HepG2 (cell line): ENCODE measurements around the gene TBC1D22A. TPM values are rescaled to one million over a fixed set of nuclear protein-coding genes. Genes with fewer than 3 reads are reported as not detected.

ENCODE experiments used
- ATAC-seq: fragments of 200-7000 bp; cut with Tn5 transposase; 3 replicates; pipeline ENCODE4 v1.9.1; 2020; ENCODE audit warnings: mild to moderate bottlenecking, moderate library complexity
- BruUV-seq: library from RNA; stranded (reverse); fragments of 400-500 nt; replicated peaks from 2 replicates; lab custom pipeline; 2021; lab: Mats Ljungman, UMichigan
- CTCF ChIA-PET: fragments of 300-600 bp; formaldehyde crosslinking; extraction: SDS; loops from one replicate; lab custom pipeline; 2021; ENCODE audit warnings: low total read pairs, inconsistent platforms, low intra/inter-chr PET ratio; lab: Yijun Ruan, JAX
- POLR2A ChIA-PET: fragments of 350-600 bp; sonication (Branson Sonifier 250); formaldehyde crosslinking; loops from one replicate; lab custom pipeline; 2020; ENCODE audit warnings: antibody characterized with exemption, inconsistent platforms; lab: Yijun Ruan, JAX
- DNase-seq: peaks from one replicate; pipeline ENCODE4 v3.0.0-alpha.2; 2015; ENCODE audit warnings: low spot score
- FAIRE-seq: peaks from 3 replicates; lab custom pipeline; 2011; peaks lifted over from hg19 to GRCh38; lab: Jason Lieb, UNC
- H2AFZ ChIP-seq: one replicate; pipeline ENCODE4 v1.6.1; 2011; ENCODE audit warnings: low read length, inconsistent platforms
- H3K27ac ChIP-seq: fragments of 300-600 bp; 3 replicates; pipeline ENCODE4 v1.8.0; 2011; ENCODE audit warnings: mixed run types, mild to moderate bottlenecking, mixed read lengths, low read length, inconsistent platforms; ENCODE audit not compliant: insufficient read depth; ENCODE audit errors: extremely low read length
- H3K27me3 ChIP-seq, 2 experiments: fragments of 200-600 bp in 1 of 2; 2 replicates in 1 of 2; 3 replicates in 1 of 2; pipeline versions ENCODE4 v1.6.0 to v1.8.0; 2011; ENCODE audit warnings: low read length in 2 of 2, mild to moderate bottlenecking in 2 of 2, moderate library complexity in 2 of 2, inconsistent platforms in 1 of 2; ENCODE audit not compliant: insufficient read depth in 2 of 2, control insufficient read depth in 1 of 2
- H3K36me3 ChIP-seq, 2 experiments: fragments of 200-600 bp in 1 of 2; replicated peaks in 1 of 2; 2 replicates in 1 of 2; 3 replicates in 1 of 2; pipeline versions ENCODE4 v1.5.1 to v1.8.0; 2011; ENCODE audit warnings: low read length in 2 of 2, inconsistent platforms in 1 of 2; ENCODE audit not compliant: insufficient read depth in 2 of 2, control insufficient read depth in 1 of 2
- H3K4me1 ChIP-seq: 2 replicates; pipeline ENCODE4 v1.5.1; 2012; ENCODE audit warnings: low read length, inconsistent platforms; ENCODE audit not compliant: insufficient read depth
- H3K4me2 ChIP-seq: 2 replicates; pipeline ENCODE4 v1.6.0; 2011; ENCODE audit warnings: low read depth, low read length, inconsistent platforms
- H3K4me3 ChIP-seq, 3 experiments: fragments of 200-600 bp in 1 of 3; sonication (generic), shearing (Covaris generic) in 1 of 3; replicated peaks in 1 of 3; 2 replicates each; pipeline ENCODE4 v1.5.1; 2011 to 2016; ENCODE audit warnings: low read length in 3 of 3, inconsistent platforms in 2 of 3, low read depth in 2 of 3, mild to moderate bottlenecking in 2 of 3, control low read depth in 1 of 3, mixed read lengths in 1 of 3; ENCODE audit not compliant: insufficient read depth in 1 of 3
- H3K79me2 ChIP-seq: one replicate; pipeline ENCODE4 v1.6.1; 2011; ENCODE audit warnings: low read length, inconsistent platforms; ENCODE audit not compliant: insufficient read depth
- H3K9ac ChIP-seq: 2 replicates; pipeline ENCODE4 v1.6.0; 2011; ENCODE audit warnings: mild to moderate bottlenecking, low read depth, low read length, inconsistent platforms; ENCODE audit not compliant: insufficient read depth
- H3K9me3 ChIP-seq: 2 replicates; pipeline ENCODE4 v1.5.1; 2012; ENCODE audit warnings: mild to moderate bottlenecking, low read length
- H4K20me1 ChIP-seq: 2 replicates; pipeline ENCODE4 v1.6.0; 2011; ENCODE audit warnings: inconsistent platforms, mild to moderate bottlenecking, low read length, moderate library complexity; ENCODE audit not compliant: insufficient read depth
- IKZF4 ChIP-seq: sonication (generic); formaldehyde crosslinking; IDR thresholded peaks from 2 replicates; pipeline ENCODE4 v1.5.1; 2020; ENCODE audit warnings: borderline replicate concordance, mild to moderate bottlenecking, low read depth, missing genetic modification reagents; ENCODE audit errors: not compliant biosample characterization
- MYC ChIP-seq: sonication (generic); formaldehyde crosslinking; IDR thresholded peaks from 2 replicates; pipeline ENCODE4 v1.9.0; 2021; ENCODE audit warnings: missing genetic modification reagents, borderline replicate concordance
- NFATC3 ChIP-seq: sonication (generic); formaldehyde crosslinking; IDR thresholded peaks from 2 replicates; pipeline ENCODE4 v1.5.1; 2020; ENCODE audit warnings: mild to moderate bottlenecking, missing genetic modification reagents
- NR2F2 ChIP-seq: IDR thresholded peaks from 2 replicates; pipeline ENCODE4 v1.6.1; 2012; ENCODE audit warnings: low read depth, inconsistent platforms, borderline replicate concordance
- PRPF4 ChIP-seq: fragments of 200-400 bp; formaldehyde crosslinking; IDR thresholded peaks from 2 replicates; pipeline ENCODE4 v1.6.1; 2016; ENCODE audit warnings: low read length, low read depth; ENCODE audit not compliant: poor library complexity, severe bottlenecking
- SMARCC2 ChIP-seq: fragments of 450-650 bp; IDR thresholded peaks from 2 replicates; pipeline ENCODE4 v1.6.1; 2017; ENCODE audit warnings: antibody characterized with exemption, mild to moderate bottlenecking
- SRSF9 ChIP-seq: fragments of 200-400 bp; formaldehyde crosslinking; IDR thresholded peaks from 2 replicates; pipeline ENCODE4 v1.6.1; 2018; ENCODE audit warnings: borderline replicate concordance, mild to moderate bottlenecking, low read depth, low read length; ENCODE audit not compliant: insufficient read depth, poor library complexity, severe bottlenecking
- ZNF205 ChIP-seq: IDR thresholded peaks from 2 replicates; pipeline ENCODE4 v1.6.1; 2018; ENCODE audit warnings: missing biosample characterization, missing genetic modification reagents
- ZNF253 ChIP-seq: sonication (generic); formaldehyde crosslinking; IDR thresholded peaks from 2 replicates; pipeline ENCODE4 v1.8.0; 2022; ENCODE audit warnings: mild to moderate bottlenecking, missing genetic modification reagents, borderline replicate concordance
- ZNF687 ChIP-seq: sonication (generic); formaldehyde crosslinking; IDR thresholded peaks from 2 replicates; pipeline ENCODE4 v1.5.1; 2020; ENCODE audit warnings: mild to moderate bottlenecking, missing genetic modification reagents, moderate library complexity
- ZNF776 ChIP-seq: sonication (generic); formaldehyde crosslinking; IDR thresholded peaks from 2 replicates; pipeline ENCODE4 v1.4.0; 2020; ENCODE audit warnings: mild to moderate bottlenecking, missing genetic modification reagents
- WGBS: methylation state at CpG from one replicate; pipeline ENCODE4 v1.1.6; 2017; ENCODE audit warnings: low lambda C conversion rate; 5-methylcytosine and 5-hydroxymethylcytosine counted together
- in situ Hi-C: cut with HindIII; loops from 2 replicates; pipeline ENCODE4 v1.10.0; 2017; ENCODE audit warnings: low pct_unique_long_range_greater_than_20kb; ENCODE audit not compliant: extremely low pct_ligation_motif_present
- intact Hi-C: fragments of 100-400 bp; cut with micrococcal nuclease; formaldehyde crosslinking; loops from one replicate; pipeline ENCODE4 v1.10.0; 2022; ENCODE audit not compliant: unreplicated experiment
- polyA plus RNA-seq, 8 experiments: library from polyadenylated mRNA; depleted of rRNA in 3 of 8; stranded (reverse) in 7 of 8; unstranded in 1 of 8; fragments of >200 nt; fragmentation: Illumina TruSeq in 4 of 8; extraction: Trizol in 4 of 8; gene quantifications; 2 replicates each; pipeline versions ENCODE4 v1.2.1 to v1.2.3, GENCODE V29; 2011 to 2016; ENCODE audit warnings: low read depth in 4 of 8, missing spikeins in 1 of 8, mixed read lengths in 1 of 8; ENCODE audit not compliant: insufficient read depth in 1 of 8
- total RNA-seq, 5 experiments: library from RNA; depleted of rRNA; stranded (reverse); fragments of >200 nt; fragmentation: Illumina TruSeq; extraction: Trizol; gene quantifications; 2 replicates each; pipeline ENCODE4 v1.2.3, GENCODE V29; 2016; ENCODE audit warnings: low read depth in 1 of 5
- TF ChIP-seq, protein P1 (sequence below): IDR thresholded peaks from 2 replicates; pipeline ENCODE4 v1.6.1; 2012; ENCODE audit warnings: low read depth, low read length, improper control_type of control experiment

TBC1D22A gene
- total and polyA plus RNA-seq, 2 of the 13 experiments (the other 11 are each of a cell fraction or from before 2014, with no cell fraction given): 17.3 to 18.0 TPM

- Histone ChIP-seq H3K4me2 (no peak overlapping the region), H3K9me3 (no peaks in the 10 kb centered on the region), H3K79me2 (no peaks in the 10 kb centered on the region), H2AFZ (no peak overlapping the region), H3K4me3 (no peak overlapping the region), H3K27me3 (no peaks in the 10 kb centered on the region), H3K9ac (no peak overlapping the region), H3K36me3 (peaks cover 2 to 4% of the 10 kb centered on the region in 2 experiments; a peak in 3 of 5 replicates), H3K27ac (no peak overlapping the region), H4K20me1 (no peaks in the 10 kb centered on the region; the same call in 1 of the 2 replicates), H3K4me1 (peaks cover 20% of the 10 kb centered on the region)
- TF ChIP-seq NFATC3 (CRISPR knock-in tag) (no peak), ZNF253 (CRISPR knock-in tag) (no peak), IKZF4 (CRISPR knock-in tag) (no peak), MYC (CRISPR knock-in tag) (no peak), ZNF205 (CRISPR knock-in tag) (no peak), PRPF4 (no peak), ZNF776 (CRISPR knock-in tag) (no peak), SRSF9 (no peak), SMARCC2 (no peak), NR2F2 (no peak), ZNF687 (CRISPR knock-in tag) (no peak)
- TF ChIP-seq, protein P1, sequence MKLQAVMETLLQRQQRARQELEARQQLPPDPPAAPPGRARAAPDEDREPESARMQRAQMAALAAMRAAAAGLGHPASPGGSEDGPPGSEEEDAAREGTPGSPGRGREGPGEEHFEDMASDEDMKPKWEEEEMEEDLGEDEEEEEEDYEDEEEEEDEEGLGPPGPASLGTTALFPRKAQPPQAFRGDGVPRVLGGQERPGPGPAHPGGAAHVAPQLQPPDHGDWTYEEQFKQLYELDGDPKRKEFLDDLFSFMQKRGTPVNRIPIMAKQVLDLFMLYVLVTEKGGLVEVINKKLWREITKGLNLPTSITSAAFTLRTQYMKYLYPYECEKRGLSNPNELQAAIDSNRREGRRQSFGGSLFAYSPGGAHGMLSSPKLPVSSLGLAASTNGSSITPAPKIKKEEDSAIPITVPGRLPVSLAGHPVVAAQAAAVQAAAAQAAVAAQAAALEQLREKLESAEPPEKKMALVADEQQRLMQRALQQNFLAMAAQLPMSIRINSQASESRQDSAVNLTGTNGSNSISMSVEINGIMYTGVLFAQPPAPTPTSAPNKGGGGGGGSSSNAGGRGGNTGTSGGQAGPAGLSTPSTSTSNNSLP: no peak
- DNase-seq: no peak
- intact Hi-C loops: no loop called here
- no peak for ATAC-seq
- WGBS: 50% methylated on average over 2 of the region's 10 CpGs
- in situ Hi-C loops: no loop called here
- no TSS peak for BruUV-seq
- POLR2A ChIA-PET: no interaction called here
- CTCF ChIA-PET: no interaction called here
- FAIRE-seq: no peak
Measured at GRCh38 chr22:47036352-47036751, 273.9 kb downstream of the TBC1D22A start.
